ENCODE data around the gene SLC35F2.

The SLC35F2 gene

DNA sequence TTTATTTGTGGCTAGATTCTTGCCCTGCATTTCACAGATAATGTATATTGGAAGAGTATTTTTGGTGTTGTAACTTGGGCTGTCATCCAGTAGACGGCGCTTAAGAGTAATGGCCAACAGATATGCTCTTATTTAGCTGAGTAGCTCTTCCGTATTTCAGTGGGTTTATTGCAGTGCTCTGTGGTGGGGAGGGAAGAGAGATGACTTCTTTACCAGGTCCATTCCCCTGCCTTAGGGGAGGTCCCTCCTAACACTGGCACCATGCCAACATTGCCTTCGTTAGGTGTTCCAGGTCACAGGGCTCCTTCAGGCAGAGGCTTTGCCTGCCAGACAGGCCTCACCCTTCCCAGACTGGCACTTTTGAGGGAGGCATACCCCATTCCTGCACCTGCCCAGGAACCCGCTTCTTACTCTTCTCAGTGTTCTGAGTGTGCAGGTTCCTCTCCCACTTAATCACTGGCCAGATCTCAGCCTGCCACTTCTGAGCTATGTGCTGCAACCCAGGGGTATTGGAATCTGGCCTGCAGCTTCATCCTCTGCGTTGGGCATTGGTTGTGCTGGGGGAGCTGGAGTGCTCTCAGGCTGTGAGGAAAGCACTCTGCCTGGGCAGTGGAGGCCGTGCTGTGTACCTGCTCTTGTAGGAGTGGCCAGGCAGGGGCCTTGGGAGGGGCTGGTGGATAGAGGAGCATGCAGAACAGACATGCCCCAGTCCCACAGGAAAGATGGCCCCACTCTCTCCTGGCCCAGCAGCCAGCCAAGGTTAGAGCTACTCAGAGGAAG, 117.4 kb downstream of the SLC35F2 start:
- Histone ChIP-seq H3K9ac (ENCODE audit: low read length) (no peak overlapping the region), H3K79me2 (ENCODE audit: low read length) (no peaks in the 10 kb centered on the region), H3K27me3 (replicated peaks; ENCODE audit: insufficient read depth, low read length) (no peaks in the 10 kb centered on the region), H3K27ac (ENCODE audit: low read length) (no peak overlapping the region), H3F3A (ENCODE audit: insufficient read depth, low read length) (no peaks in the 10 kb centered on the region), H3K9me3 (replicated peaks; ENCODE audit: insufficient read depth, low read length) (no peaks in the 10 kb centered on the region), H3K36me3 (replicated peaks; ENCODE audit: insufficient read depth, low read length) (no peaks in the 10 kb centered on the region), H3K4me3 (ENCODE audit: low read length) (no peak overlapping the region), H3K4me2 (ENCODE audit: low read depth, low read length) (no peak overlapping the region), H2AFZ (ENCODE audit: low read length) (peak overlapping the region; percentile 44), H3K9me2 (replicated peaks; ENCODE audit: insufficient read depth, low read length) (no peaks in the 10 kb centered on the region), H3K4me1 (ENCODE audit: low read length) (no peaks in the 10 kb centered on the region), H4K20me1 (ENCODE audit: insufficient read depth, low read length) (no peaks in the 10 kb centered on the region)
- TF ChIP-seq, protein P1, sequence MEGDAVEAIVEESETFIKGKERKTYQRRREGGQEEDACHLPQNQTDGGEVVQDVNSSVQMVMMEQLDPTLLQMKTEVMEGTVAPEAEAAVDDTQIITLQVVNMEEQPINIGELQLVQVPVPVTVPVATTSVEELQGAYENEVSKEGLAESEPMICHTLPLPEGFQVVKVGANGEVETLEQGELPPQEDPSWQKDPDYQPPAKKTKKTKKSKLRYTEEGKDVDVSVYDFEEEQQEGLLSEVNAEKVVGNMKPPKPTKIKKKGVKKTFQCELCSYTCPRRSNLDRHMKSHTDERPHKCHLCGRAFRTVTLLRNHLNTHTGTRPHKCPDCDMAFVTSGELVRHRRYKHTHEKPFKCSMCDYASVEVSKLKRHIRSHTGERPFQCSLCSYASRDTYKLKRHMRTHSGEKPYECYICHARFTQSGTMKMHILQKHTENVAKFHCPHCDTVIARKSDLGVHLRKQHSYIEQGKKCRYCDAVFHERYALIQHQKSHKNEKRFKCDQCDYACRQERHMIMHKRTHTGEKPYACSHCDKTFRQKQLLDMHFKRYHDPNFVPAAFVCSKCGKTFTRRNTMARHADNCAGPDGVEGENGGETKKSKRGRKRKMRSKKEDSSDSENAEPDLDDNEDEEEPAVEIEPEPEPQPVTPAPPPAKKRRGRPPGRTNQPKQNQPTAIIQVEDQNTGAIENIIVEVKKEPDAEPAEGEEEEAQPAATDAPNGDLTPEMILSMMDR (IDR thresholded peaks at IDR 0.05; ENCODE audit: low read length), result peak; percentile 73
- TF ChIP-seq EZH2 (optimal IDR thresholded peaks at IDR 0.05; ENCODE audit: low read depth, low read length), result no peak
- peak; percentile 23 for DNase-seq

Measured in MM.1S (cell line).